Natural killer cell (primary cell): Measurements from ENCODE around the gene NR5A2. TPM values are rescaled to one million over a fixed set of nuclear protein-coding genes. Genes with fewer than 3 reads are reported as not detected.

Source experiments
- ATAC-seq, 3 donors: fragments of 150-1000 bp in 2 of 3; fragments of 200-7000 bp in 1 of 3; cut with Tn5 transposase; 1 replicate in 1 of 3; 2 replicates in 2 of 3; pipeline ENCODE4 v1.10.0; 2021; ENCODE audit warnings: mild to moderate bottlenecking in 2 of 3, moderate library complexity in 2 of 3
- DNase-seq, 2 donors: peaks; one replicate each; pipeline versions ENCODE4 v3.0.0 to v3.0.0-alpha.2; 2013 to 2021; ENCODE audit warnings: mixed read lengths in 1 of 2
- H3K27ac ChIP-seq: one replicate; pipeline ENCODE4 v1.5.1; 2013; ENCODE audit warnings: mild to moderate bottlenecking, low read length
- H3K27me3 ChIP-seq: one replicate; pipeline ENCODE4 v1.6.1; 2013; ENCODE audit warnings: low read length; ENCODE audit not compliant: control insufficient read depth, insufficient read depth
- H3K36me3 ChIP-seq: one replicate; pipeline ENCODE4 v1.6.1; 2013; ENCODE audit warnings: low read length; ENCODE audit not compliant: control insufficient read depth, insufficient read depth
- H3K4me1 ChIP-seq: one replicate; pipeline ENCODE4 v1.6.1; 2013; ENCODE audit warnings: low read length; ENCODE audit not compliant: control insufficient read depth, insufficient read depth
- H3K4me3 ChIP-seq: one replicate; pipeline ENCODE4 v1.5.1; 2013; ENCODE audit warnings: low read length
- H3K9me3 ChIP-seq: one replicate; pipeline ENCODE4 v1.6.1; 2013; ENCODE audit warnings: low read length; ENCODE audit not compliant: control insufficient read depth, insufficient read depth
- H3K27ac Mint-ChIP-seq, 2 donors: one replicate each; pipeline ENCODE4 v1.8.0; 2022; ENCODE audit warnings: mild to moderate bottlenecking in 2 of 2, mixed read lengths in 2 of 2, moderate library complexity in 1 of 2
- H3K27me3 Mint-ChIP-seq, 2 donors: one replicate each; pipeline ENCODE4 v1.8.0; 2022; ENCODE audit warnings: low read depth in 2 of 2, mixed read lengths in 2 of 2
- H3K36me3 Mint-ChIP-seq: one replicate; pipeline ENCODE4 v1.8.0; 2022; ENCODE audit warnings: mixed read lengths
- H3K4me1 Mint-ChIP-seq, 2 donors: one replicate each; pipeline ENCODE4 v1.8.0; 2022; ENCODE audit warnings: mixed read lengths in 2 of 2
- H3K4me3 Mint-ChIP-seq: one replicate; pipeline ENCODE4 v1.8.0; 2022; ENCODE audit warnings: mild to moderate bottlenecking, moderate library complexity, mixed read lengths
- H3K9me3 Mint-ChIP-seq, 2 donors: one replicate each; pipeline ENCODE4 v1.8.0; 2022; ENCODE audit warnings: mixed read lengths in 2 of 2
- CTCF ChIP-seq: fragments of 200-600 bp; IDR thresholded peaks from one replicate; pipeline ENCODE4 v1.8.0; 2022; ENCODE audit warnings: antibody characterized with exemption
- WGBS: methylation state at CpG from one replicate; pipeline ENCODE4 v1.1.7; 2013; ENCODE audit warnings: missing lambda C conversion rate; ENCODE audit not compliant: insufficient coverage; 5-methylcytosine and 5-hydroxymethylcytosine counted together
- intact Hi-C: fragments of 100-400 bp; cut with micrococcal nuclease; formaldehyde crosslinking; loops from one replicate; pipeline ENCODE4 v1.14.2; 2022
- total RNA-seq, 4 donors: library from RNA; stranded (reverse); fragments of 120-200 nt in 1 of 4; gene quantifications; one replicate each; pipeline versions ENCODE4 v1.2.3 to v1.2.4, GENCODE V29; 2013 to 2022

NR5A2 gene
- total RNA-seq, 3 donors from 2014 or later (not counting 1 experiment from before 2014, with no cell fraction given): not detected

GRCh38 chr1:200036619-200037270 is 9.2 kb downstream of the NR5A2 start:
- peaks cover 12 to 21% of the 10 kb centered on the region in 2 donors for H3K4me1 Mint-ChIP-seq
- no peak for TF ChIP-seq CTCF
- DNase-seq (no peak), ATAC-seq (no peak)
- H3K4me1 ChIP-seq: peaks cover 32% of the 10 kb centered on the region
- H3K27ac Mint-ChIP-seq: no peak overlapping the region
- peaks cover 3% of the 10 kb centered on the region for H3K9me3 ChIP-seq
- peaks cover 45% of the 10 kb centered on the region in 2 donors for H3K27me3 Mint-ChIP-seq
- H3K27me3 ChIP-seq: peaks cover 51% of the 10 kb centered on the region
- no peak overlapping the region for H3K27ac ChIP-seq
- peaks cover 7% of the 10 kb centered on the region for H3K36me3 Mint-ChIP-seq
- no peak overlapping the region for H3K4me3 ChIP-seq
- H3K36me3 ChIP-seq: no peaks in the 10 kb centered on the region
- intact Hi-C loops: no loop called here
- H3K4me3 Mint-ChIP-seq: no peak overlapping the region
- H3K9me3 Mint-ChIP-seq: no peaks in the 10 kb centered on the region
- 32% methylated on average over 18 of the region's 18 CpGs for WGBS

- Histone ChIP-seq H3K27ac (no peak overlapping the region), H3K27me3 (peaks cover 55% of the 10 kb centered on the region), H3K36me3 (no peaks in the 10 kb centered on the region), H3K9me3 (peaks cover 3% of the 10 kb centered on the region), H3K4me1 (peaks cover 37% of the 10 kb centered on the region), H3K4me3 (no peak overlapping the region)
- intact Hi-C loops: no loop called here
- no peaks in the 10 kb centered on the region for H3K9me3 Mint-ChIP-seq
- no peak overlapping the region for H3K27ac Mint-ChIP-seq
- WGBS: 71% methylated on average over 1 of the region's 2 CpGs
- peaks cover 7% of the 10 kb centered on the region for H3K36me3 Mint-ChIP-seq
- DNase-seq: no peak
- peaks cover 40 to 51% of the 10 kb centered on the region in 2 donors for H3K27me3 Mint-ChIP-seq
- peaks cover 13 to 22% of the 10 kb centered on the region in 2 donors for H3K4me1 Mint-ChIP-seq
- ATAC-seq: no peak
- H3K4me3 Mint-ChIP-seq: peak overlapping the region; percentile 71
- no peak for TF ChIP-seq CTCF
Measured at GRCh38 chr1:200037501-200037900, 10.0 kb downstream of the NR5A2 start.

- Mint-ChIP-seq H3K27ac (no peak overlapping the region), H3K4me1 (peaks cover 17 to 26% of the 10 kb centered on the region in 2 donors), H3K36me3 (peaks cover 7% of the 10 kb centered on the region), H3K27me3 (peaks cover 44 to 55% of the 10 kb centered on the region in 2 donors), H3K9me3 (no peaks in the 10 kb centered on the region), H3K4me3 (peak overlapping the region; percentile 71)
- DNase-seq (no peak), ATAC-seq (no peak)
- no peak for TF ChIP-seq CTCF
- Histone ChIP-seq H3K27ac (no peak overlapping the region), H3K4me3 (no peak overlapping the region), H3K27me3 (peaks cover 55% of the 10 kb centered on the region), H3K36me3 (no peaks in the 10 kb centered on the region), H3K9me3 (peaks cover 3% of the 10 kb centered on the region), H3K4me1 (peaks cover 37% of the 10 kb centered on the region)
- WGBS: 43% methylated on average over 8 of the region's 8 CpGs
- intact Hi-C loops: no loop called here
Measured at GRCh38 chr1:200037904-200038303, 10.4 kb downstream of the NR5A2 start.
